HG03196 (cell line): Measurements from ENCODE around the gene ZC3H7B.
"Not testable (repeated sequence)": the region's sequence is repeated elsewhere in the genome, so short reads cannot be mapped to it uniquely, and the experiment has no call there.

Experiments
- ATAC-seq: cut with Tn5 transposase; IDR thresholded peaks from one replicate; pipeline ENCODE4 v1.9.1; 2021; ENCODE audit not compliant: unreplicated experiment

ZC3H7B gene

DNA sequence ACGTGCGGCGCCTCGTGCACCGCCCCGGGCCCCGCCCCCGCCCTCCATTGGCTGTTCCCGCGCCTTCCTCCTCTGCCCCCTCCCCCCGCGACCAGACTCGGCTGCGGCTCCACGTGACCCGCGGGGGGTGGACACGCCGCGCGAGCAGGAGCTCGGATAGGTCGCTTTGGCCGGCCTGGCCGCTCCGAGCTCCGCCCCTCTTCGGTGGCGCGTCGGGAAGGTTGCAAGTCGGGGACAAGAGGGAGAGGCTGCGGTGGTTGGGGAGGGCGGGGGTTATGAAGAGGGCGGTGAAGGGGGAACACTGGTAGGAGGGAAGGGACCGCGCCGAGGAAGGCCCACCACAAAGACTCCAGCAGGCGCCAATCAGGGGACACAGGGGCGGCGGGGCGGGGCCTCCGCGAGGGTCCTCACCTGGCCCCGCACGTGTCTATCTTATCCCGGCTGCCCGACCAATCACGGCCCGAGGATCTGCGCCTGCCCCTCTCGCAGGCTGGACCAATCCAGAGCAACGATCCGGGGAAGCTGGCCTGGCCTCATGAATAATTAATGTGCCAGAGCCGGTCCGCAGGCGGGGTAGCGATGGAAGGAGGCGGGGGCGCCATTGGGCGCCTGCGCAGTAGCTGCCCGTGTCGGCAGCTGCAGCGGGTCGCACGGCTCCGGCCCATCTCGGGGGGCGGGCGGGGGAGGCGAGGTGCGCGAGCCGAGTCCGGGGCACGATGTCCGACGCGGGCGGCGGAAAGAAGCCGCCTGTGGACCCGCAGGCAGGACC, 80.2 kb downstream of the ZC3H7B start, which contains the start of gene TEF:
TSS of gene TEF (plus strand) at position 614 of the 769 bp plus-strand sequence. CDS start at position 717, 103 bp downstream.
- peak; percentile 79 for ATAC-seq

DNA sequence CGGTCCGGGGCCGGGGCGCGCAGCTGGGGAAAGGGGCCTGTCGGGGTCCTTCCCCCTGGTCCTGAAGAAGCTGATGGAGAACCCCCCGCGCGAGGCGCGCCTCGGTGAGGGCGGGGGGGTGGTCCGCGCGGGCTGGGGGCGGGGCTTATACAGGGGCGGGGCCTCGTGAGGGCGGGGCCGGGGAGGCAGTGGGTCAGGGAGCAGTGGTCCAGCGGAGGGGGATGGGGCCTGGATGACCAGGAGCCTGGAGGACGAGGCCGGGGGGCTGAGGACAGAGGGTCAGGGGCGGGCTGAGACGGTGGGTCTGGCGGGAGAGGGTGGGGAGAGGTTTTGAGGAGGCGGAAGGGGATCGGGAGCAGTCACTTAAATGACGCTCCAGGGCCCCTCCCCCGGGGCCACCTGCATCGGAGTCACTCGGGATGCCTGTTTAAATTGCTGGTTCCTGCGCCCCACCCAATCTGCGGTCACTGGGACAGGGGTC, 80.8 kb downstream of the ZC3H7B start:
- ATAC-seq: peak; percentile 30

DNA sequence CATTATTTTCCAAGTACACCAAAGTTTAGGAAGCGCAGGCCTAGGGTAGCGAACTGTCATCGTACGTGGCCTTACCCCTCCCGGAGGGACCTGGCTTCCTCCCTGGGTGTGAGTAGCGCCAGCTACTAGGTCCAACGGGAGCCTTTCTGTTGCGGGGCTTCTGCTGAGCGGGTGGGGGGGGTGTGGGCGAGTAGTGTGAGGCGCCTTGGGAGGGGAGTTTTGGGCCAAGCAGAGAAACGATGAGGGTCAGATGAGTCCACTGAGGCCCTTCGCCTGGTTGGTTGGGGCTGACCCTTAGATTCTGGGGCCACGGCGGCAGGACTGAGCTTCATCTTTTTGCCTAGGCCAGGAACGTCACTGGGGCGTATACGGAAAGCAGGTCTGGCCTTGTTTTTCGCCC, 81.3 kb downstream of the ZC3H7B start:
- no peak for ATAC-seq

DNA sequence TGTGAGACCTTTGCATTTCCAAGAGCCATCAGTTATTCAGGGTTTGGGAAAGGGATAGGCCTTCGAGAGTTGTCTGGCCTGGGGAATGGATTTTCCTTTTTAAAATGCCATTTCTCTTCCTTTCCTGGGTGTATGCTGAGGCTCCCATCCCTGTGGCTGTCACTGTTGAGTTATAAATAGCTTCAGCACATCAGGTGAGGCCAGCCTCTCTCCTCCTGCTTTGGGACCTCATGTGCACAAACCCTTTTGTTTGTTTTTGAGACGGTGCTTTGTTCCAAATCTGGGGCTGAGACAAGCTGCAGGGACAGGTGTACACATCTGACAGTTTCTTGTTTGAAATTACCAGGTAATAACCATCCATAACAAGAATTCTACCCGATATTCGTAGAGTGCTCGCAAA, 81.8 kb downstream of the ZC3H7B start:
- no peak for ATAC-seq

DNA sequence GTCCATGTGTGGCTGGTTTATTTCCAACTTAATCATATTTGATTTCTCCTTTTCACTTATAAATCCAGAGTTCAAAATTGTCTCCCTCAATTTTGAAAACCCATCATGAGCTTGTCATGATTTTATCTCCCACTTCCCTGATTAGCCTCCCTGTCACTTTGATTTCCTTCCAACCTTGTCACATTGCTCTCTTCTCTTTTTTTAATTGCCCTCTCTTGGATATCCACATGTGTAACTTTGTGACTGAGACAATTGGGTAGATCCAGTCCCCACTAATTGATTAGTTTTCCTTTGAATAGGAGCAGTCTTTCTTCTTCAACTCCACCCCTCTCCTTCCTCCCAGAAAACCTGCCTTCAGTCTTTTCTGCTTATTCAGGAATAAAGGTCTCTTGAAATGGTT, 82.8 kb downstream of the ZC3H7B start:
- ATAC-seq: no peak

DNA sequence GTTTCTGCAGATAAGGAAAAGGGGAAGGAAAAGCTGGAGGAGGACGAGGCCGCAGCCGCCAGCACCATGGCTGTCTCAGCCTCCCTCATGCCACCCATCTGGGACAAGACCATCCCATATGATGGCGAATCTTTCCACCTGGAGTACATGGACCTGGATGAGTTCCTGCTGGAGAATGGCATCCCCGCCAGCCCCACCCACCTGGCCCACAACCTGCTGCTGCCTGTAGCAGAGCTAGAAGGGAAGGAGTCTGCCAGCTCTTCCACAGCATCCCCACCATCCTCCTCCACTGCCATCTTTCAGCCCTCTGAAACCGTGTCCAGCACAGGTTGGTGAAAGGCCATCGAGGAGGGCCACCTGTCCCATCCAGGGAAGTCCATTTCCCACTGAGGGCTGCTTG, 86.0 kb downstream of the ZC3H7B start:
- no peak for ATAC-seq

DNA sequence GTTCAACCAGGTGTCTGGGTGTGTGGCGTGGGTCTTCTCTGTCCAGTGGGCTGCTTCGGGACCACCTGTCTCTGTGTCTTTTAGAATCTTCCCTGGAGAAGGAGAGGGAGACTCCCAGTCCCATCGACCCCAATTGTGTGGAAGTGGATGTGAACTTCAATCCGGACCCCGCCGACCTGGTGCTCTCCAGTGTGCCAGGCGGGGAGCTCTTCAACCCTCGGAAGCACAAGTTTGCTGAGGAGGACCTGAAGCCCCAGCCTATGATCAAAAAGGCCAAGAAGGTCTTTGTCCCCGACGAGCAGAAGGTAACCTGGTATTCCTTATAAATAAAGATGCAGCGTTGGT, 92.7 kb downstream of the ZC3H7B start:
- no peak for ATAC-seq

DNA sequence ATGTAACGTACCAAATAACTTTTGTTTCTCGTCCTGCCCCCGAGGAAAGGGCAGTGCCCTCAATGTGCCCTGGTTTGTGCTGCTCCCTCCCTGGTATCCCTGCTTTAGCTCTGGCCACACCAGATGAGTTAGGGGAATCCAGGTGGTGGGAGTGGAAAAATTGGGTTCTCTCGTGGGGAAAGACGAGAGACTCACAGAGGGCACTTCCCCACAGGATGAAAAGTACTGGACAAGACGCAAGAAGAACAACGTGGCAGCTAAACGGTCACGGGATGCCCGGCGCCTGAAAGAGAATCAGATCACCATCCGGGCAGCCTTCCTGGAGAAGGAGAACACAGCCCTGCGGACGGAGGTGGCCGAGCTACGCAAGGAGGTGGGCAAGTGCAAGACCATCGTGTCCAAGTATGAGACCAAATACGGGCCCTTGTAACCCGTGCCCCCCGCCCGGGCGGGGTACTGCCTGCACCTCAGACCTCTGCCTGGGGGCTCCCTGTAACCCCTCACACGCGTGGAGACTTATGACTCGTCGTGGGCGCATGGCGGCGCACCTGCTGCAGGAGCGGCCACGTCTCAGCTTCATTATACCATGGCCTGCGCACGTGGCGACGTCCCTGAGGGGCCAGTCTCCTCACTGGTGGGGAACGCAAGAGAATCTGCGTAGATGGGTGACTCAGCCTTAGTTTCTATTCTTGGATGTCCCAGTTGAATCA, 94.4 kb downstream of the ZC3H7B start:
- ATAC-seq: no peak

DNA sequence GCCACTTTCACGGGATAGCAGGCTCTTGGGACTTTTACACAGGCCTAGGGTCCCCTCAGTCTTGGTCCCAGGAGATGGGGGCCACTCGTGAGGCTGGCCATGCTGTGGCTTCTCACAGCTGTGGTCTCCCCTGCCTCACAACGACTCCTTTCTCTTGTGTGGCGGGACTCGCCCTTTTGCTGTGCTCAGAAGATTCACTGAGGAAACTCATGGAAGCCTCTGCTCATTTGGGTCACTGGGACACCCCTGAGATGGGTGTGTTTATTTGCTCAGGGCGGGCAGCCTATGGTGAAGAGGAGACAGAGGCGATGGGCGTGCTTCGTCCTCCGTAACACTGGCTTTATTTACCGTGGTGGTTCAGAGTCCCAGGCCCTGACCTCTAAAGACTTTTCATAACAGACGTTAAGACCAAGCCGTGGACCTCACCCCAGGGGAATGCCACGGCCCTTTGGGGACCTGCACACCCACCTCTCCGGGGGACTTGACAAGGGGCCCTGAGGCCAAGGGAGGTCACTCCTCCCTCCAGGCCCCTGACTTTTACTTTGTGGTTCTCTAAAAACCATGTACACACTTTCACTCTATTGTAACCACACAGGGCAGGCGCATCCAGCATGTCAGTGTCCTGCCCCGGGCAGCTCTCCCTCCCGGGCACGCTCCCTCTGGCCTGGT, 96.0 kb downstream of the ZC3H7B start:
- ATAC-seq: no peak

DNA sequence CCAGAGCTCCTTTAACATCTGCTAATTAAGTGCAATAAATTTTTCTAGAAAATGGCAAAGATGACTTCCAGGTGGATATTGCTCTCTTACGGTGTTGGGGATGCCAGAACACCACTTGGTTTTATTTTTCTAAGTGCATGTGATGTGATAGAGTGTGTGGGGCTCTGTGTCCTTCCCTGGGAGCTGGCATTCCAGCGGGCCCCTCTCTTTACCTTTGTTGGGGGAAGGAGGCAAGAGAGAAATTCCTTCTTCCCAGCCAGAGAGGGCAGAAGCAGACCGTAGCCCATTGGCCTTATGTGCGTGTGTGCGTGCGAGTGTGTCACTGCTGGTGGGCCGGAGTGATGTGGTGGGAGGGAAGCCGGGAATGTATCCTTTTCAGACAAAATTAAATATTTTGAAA, 97.6 kb downstream of the ZC3H7B start:
- ATAC-seq: no peak

DNA sequence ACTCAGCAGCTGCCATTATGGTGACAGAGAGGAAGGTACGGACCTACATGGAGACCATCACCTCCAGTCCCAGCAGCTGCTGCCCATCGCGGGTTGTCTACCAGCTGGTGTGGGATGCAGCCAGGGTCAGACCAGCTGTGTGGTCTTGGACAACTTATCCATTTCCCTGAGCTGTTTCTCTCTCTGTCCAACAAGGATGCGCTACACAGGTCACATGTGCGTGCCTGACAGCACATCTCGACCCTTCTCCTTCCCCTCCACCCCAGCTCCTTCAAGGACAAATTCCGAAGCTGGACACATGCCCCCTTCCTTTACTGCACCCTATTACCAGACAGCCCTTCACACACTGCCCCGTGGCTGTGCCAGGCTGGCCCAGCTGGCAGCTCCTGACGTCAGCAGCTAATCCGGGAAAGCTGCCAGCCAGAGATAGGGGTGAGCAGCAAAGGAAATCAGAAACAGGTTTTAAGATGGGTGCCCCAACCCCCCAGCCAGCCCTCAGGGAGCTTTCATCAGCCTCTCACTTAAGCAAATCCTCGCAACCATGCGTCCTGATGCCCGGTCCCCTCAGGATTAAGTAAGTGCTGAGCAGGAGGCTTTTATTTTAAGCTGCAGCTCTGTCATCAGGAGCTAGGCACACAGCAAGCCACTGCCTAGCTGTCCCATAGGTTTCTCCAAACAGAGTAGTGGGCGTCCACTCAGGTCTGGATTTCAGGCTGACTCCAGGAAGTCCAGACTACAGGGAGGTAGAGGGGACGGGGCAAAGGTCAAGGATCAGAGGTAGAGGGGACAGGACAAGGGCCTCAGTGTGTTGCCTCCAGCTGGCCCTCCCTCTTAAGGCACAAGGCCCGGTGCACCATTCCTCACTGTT, 100.7 kb downstream of the ZC3H7B start:
- ATAC-seq: no peak

DNA sequence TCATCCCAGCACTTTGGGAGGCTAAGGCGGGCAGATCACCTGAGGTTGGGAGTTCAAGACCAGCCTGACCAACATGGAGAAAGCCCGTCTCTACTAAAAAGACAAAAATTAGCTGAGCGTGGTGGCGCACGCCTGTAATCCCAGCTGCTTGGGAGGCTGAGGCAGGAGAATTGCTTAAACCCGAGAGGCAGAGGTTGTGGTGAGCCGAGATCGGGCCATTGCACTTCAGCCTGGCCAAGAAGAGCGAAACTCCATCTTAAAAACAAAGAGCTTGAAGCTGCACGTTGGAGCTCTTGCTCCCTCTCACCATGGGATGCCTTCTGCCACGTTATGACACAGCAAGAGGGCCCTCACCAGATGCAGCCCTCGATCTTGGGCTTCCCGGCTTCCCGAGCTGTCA, 101.5 kb downstream of the ZC3H7B start:
- ATAC-seq: not testable (repeated sequence)

DNA sequence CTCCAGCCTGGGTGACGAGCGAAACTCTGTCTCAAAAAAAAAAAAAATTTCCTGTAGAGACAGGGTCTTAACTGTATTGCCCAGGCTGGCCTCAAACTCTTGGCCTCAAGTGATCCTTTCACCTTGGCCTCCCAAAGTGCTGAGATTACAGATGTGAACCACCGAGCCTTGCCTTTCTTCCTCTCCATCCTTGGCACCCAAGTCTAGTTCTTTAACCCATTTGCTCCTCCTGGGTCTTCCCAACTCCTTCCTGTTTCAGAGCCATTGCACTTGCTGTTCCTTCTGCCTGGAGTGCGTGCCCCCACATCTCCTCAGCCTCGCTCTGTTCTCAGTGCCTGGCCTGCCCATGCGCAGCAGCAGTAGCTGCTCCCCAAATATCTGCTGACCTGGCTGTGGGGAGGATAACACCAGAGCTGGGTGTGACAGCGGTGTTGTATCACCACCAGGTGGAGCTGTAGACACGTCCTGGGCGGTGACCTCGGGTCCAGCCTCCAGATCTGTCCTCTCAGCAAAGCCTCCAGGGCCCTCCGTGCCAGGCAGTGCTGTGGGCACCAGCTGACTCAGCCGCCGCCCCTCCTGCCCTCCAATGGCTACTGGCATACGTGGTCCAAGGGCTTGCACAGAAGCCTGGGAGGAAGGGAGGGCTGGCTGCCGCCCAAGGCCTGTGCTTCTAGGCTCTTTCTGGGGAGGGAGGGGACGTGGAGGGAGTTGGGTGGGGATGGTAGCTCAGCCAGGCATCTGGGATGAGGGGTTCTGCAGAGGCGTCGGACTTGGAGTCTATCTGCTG, 102.4 kb downstream of the ZC3H7B start:
- ATAC-seq: no peak

DNA sequence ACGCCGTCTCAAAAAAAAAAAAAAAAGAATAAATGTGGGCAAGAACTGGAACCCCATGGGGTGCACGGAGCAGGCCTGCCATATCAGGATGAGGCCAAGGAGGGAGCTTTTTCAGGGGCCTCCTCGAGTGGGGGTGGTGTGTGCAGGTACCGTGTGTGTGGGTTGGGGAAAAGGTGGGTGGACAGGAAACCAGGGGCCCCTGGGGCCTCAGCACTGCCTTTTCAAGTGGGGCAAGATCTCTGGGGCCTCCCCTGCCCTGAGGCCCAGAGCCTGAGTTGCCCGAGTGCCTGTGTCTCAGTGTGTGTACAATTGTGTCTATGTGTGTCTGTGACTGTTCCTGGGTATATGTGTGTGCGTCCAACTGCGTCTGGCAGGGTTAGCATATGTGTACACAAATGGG, 104.3 kb downstream of the ZC3H7B start:
- ATAC-seq: no peak

DNA sequence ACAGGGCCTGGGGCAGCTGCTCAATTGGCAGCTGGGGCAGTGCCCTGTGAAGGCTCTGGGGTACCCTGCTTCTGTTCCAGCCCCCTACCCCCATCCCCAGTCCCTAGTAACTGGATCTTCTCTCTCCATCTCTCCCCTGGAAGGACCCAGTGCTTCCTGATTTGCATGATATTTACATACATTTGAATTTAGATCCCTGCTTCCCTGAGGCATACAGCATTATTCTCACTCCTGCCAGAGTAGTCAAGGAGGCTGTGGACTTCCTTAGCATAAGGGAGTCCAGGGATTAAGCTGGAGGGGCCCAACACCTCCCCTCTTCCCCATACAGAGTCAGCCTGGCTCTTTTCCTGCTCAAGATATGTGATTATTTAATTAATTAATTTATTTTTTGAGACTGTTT, 105.1 kb downstream of the ZC3H7B start:
- no peak for ATAC-seq

DNA sequence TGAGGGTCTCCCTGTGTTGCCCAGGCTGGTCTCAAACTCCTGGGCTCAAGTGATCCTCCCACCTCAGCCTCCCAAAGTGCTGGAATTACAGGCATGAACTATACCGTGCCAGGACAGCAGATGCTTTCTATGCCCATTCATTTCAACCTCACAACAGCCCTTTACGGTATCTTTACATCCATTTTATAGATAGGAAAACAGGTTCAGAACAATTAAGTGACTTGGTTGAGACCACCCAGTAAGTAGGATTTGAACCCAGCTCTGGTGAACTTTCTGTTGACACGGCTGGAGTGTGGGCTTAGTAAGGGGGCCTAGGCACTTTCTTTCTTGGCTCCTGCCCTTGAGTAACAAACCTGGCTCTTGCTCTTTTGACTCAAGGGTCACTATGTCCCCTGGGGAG, 106.1 kb downstream of the ZC3H7B start:
- ATAC-seq: no peak

DNA sequence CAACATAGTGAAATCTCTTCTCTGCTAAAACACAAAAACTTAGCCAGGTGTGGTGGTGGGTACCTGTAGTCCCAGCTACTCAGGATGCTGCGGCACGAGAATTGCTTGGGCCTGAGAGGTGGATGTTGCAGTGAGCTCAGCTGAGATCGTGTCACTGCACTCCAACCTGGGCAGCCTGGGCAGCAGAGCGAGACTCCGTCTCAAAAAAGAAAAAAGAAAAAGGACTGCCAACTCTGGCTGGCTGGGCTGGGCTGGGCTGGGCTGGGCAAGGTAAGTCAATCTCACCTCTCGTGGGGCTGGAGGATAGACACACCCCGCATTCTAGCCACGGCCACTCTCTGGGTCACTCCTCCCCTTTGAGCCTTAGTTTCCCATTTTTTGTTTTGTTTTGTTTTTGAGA, 107.3 kb downstream of the ZC3H7B start:
- no peak for ATAC-seq
